T-helper 1 cell treated with Interleukin-12 subunit alpha and Interleukin-12 subunit beta and Interleukin-4 antibody, amounts not matched to agents 30 ng/mL and 1 ng/mL, for 36 hours (primary cell): ENCODE measurements around the gene SPSB1. TPM values are rescaled to one million over a fixed set of nuclear protein-coding genes. Genes with fewer than 3 reads are reported as not detected.
"Not testable (repeated sequence)": the region's sequence is repeated elsewhere in the genome, so short reads cannot be mapped to it uniquely, and the experiment has no call there.

Experiments used
- intact Hi-C: fragments of 100-400 bp; cut with micrococcal nuclease; formaldehyde crosslinking; loops from one replicate; pipeline ENCODE4 v1.15.1; 2024
- total RNA-seq: library from RNA; stranded (reverse); gene quantifications from 2 replicates; pipeline ENCODE4 v1.2.3, GENCODE V29; 2022

The SPSB1 gene
- total RNA-seq, 1 donor from 2014 or later: 22.8 TPM

DNA sequence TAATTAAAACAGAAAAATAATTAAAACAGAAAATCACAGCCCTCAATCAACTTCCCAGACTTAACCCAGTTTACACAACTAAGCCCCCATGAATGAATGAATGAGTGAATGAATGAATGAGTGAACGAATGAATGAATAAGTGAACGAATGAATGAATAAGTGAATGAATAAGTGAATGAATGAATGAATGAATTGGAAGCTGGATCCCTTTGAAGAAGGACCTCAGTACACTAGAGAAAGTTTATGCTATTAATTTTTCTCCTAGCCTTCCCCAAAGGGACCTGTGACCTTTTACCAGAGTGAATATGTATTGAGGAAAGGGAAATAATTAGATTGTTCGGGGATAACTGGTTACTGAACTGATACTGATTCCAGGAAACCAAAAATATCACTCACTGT is 5.6 kb downstream of the SPSB1 start:
- intact Hi-C loops: no loop called here

DNA sequence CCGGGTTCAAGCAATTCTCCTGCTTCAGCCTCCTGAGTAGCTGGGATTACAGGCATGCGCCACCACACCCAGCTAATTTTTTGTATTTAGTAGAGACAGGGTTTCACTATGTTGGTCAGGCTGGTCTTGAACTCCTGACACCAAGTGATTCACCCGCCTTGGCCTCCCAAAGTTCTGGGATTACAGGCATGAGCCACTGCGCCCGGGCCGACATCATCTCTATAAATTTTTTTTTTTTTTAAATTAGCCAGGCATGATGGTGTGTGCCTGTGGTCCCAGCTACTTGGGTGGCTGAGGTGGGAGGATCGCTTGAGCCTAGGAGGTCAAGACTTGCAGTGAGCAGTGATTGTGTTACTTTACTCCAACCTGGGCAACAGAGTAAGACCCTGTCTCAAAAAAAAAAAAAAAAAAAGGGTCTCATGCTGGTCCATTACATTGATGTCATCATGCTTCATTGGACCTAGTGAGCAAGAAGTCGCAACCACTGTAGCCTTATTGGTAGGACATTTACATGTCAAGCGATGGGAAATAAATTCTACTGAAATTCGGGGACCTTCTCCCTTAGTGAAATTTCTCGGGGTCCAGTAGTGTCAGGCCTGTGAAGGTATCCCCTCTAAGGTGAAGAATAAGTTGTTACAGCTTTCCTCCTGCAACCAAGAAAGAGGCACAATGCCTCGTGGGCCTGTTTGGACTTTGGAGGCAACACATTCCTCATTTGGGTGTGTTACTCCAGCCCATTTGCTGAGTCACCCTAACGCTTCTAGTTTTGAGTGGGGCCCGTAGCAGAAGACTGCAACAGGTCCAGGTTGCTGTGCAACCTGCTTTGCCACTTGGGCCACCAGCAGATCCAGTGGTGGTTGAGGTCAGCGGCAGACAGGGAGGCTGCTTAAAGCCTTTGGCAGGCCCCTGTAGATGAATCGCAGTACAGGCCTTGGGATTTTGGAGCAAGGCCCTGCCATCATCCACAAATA is 7.2 kb downstream of the SPSB1 start:
- intact Hi-C loops: not testable (repeated sequence)

DNA sequence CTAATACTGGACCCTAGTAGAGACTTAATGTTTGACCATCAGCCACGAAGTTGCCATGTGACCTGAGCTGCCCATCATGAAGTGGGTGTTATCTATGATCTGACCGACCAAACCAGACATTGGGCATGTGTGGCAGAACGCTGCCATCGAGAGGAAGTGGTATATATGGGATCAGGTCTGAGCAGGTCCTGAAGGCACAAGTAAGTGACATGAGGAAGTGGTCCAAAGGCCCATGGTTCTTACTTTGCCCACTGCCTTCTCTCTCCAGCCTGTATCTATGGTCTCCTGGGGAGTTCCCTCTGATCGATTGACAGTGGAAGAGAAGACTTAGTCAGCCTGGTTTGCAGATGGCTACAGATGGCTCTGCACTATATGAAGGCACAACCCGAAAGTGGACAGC is 7.9 kb downstream of the SPSB1 start:
- intact Hi-C loops: no loop called here

DNA sequence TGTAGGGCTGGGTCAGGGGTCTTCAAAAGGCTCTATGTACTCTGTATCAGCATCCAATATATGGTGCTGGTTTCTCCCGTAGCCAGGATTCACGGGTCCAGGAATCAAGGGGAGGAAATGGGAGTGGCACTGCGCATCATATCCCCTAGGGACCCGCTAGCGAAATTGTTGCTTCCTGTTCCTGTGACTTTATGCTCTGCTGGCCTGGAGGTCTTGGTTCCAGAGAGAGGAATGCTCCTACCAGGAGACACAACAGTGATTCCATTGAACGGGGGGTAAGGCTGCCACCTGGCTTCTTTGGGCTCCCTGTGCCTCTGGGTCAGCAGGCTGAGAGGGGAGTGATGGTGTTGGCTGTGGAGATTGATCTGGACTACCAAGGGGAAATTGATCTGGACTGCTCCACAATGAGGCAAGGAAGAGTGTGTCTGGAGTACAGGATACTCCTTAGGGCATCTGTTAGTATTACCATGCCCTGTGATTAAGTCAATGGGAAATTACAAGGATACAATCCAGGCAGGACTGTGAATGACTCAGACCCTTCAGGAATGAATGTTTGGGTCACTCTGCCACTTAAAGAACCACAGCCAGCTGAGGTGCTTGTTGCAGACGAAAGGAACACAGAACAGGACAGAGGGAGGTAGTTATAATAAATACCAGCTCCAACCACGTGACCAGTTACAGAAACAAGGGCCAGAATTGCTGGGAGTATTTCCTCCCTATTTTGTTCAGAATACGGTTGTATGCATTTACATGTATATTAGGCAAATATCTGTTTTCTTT is 10.2 kb downstream of the SPSB1 start:
- intact Hi-C loops: no loop called here

DNA sequence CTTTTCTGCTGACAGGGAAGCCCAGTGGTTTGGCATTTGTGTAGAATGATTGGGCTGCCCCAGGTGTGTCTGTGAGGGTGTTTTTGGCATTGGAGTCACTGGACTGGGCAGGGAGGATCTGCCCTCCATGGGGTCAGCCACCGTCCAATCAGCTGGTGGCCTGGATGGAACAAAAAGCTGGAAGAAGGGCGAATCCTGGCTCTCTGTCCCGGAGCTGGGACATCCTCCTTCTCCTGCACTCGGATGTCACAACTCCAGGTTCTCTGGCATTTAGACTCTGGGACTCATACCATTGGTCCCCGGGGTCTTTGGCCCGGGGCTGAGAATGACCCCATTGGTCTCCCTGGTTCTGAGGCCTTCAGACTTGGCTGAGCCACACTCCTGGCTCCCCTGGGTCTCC is 11.2 kb downstream of the SPSB1 start:
- intact Hi-C loops: no loop called here

DNA sequence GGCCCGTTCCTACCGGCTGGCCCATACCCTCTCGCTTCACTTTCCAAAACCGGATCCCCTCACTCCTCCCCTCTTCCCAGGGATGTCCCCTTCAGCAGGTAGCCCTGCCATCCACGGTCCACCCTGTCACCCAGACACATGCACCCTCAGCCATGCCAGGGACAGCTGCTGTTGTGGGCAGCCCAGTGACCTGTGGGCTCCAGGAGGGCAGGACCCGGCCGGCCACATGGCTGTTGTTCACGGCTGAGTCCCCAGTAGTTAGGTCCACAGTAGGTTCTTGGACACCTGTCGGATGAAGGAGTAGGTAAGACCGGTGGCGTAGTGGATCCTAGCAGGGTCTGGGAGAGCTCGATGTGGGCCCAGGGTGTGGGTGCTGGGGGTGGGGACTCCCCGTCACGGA is 12.5 kb downstream of the SPSB1 start:
- intact Hi-C loops: no loop called here

DNA sequence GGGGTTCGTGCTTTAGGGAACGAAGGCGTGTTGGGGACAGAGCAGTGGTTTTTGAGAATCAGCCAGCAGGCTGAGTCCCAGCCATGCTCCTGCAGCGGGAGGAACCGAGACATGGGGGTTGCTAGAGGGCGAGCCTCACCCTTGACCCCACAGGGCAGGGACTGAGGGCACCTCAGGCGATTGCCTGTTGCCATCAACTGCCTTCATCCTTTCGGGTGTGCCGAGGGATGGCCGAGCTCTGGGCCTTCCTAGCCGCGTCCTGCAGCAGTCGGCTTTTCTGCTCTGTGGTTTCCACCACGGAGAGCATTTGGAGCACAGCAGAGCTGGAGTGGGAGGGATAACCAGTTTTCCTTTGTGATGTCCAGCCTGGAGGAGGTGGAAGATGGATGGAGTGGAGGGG is 13.3 kb downstream of the SPSB1 start:
- intact Hi-C loops: no loop called here

DNA sequence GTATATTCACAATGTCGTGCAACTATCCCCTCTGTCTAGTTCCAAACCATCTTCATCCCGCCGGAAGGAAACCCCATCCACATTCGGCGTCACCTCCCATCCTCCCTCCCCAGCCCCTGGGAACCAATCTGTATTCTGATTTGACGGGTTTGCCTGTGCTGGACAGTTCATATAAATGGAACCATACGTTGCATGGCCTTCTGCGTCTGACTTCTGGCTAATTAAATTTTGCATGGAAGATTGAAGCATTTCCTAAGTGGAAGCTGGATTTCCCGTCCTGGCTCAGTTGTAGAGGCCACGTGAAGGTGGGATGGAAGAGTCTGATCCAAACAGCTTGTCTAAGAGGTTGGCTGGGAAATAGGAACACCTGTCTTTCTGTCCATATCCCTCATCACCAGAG is 14.6 kb downstream of the SPSB1 start:
- intact Hi-C loops: no loop called here

DNA sequence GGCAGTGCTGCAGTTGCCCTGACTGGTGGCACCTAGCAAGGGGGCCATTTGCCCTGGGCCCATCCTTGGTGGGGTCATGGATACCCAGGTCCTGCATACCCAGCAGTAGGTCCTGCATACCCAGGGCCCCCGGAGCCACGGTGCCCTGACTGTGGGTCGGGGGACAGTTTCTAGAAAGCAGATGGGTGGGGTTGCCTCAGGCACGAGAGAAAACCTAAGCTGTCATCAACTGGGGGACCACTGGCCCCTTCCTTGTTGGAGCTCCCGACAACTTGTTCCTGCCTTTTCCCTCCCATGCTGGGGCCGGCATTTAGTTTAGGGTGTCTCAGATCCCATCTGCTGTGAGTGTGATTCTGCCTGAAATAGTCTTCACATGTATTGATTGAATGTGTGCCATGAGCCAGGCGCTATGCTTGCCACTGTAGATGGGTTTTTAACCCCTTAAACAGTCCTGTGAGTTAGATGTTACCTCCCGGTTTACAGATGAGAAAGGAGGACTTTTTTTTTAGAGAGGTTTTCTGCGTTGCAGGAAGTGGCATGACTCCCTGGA is 15.6 kb downstream of the SPSB1 start:
- intact Hi-C loops: no loop called here

DNA sequence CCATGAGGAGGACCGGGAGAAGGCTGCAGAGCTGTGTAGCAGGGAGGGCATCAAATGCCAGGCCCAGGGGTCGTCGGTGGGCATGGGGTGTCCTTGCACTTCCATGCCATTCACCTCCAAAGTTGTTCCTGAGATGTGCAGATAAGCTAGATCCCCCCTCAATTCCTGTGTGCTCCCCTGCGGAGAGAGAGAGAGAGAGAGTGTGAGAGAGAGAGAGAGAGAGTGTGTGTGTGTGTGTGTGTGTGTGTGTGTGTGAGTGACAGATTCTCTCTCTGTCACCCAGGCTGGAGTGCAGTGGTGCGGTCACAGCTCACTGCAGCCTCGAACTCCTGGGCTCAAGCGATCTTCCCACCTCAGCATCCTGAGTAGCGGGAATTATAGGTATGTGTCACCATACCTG is 16.4 kb downstream of the SPSB1 start:
- intact Hi-C loops: no loop called here

DNA sequence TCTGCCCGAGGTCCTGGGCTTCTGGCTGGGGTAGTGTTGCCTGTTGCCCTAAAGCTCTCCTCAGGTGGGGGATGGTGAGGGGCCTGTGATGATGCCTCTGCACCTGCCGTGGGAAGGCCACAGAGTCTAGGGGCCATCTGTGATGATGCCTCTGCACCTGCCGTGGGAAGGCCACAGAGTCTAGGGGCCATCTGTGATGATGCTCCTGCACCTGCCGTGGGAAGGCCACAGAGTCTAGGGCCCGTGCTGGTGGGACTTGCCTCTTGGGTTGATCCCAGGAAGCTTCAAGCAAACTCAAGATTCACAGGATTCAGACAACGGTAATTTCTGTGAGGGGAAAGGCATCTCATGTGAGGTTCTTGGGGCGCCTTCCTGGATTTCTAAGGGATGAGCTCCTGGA is 17.3 kb downstream of the SPSB1 start:
- intact Hi-C loops: no loop called here

DNA sequence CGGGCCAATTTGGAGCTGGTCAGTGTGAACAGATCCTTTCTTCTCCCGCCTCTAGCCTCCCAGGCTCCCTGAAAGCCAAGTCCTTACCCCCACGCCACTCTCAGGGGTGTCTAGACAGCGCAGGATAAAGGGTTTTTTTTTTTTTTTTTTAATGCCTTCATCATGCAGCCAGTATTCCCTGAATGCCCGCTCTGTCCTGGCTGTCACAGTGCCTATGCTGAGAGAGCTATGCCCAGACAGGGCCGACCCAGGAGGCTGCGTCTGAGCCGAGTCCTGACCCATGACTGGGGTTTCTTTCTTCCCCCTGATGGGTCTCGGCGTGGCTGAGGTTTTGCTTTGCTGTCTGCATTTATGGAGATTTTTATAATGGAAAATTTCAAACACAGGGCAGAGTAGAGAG is 18.3 kb downstream of the SPSB1 start:
- intact Hi-C loops: no loop called here

DNA sequence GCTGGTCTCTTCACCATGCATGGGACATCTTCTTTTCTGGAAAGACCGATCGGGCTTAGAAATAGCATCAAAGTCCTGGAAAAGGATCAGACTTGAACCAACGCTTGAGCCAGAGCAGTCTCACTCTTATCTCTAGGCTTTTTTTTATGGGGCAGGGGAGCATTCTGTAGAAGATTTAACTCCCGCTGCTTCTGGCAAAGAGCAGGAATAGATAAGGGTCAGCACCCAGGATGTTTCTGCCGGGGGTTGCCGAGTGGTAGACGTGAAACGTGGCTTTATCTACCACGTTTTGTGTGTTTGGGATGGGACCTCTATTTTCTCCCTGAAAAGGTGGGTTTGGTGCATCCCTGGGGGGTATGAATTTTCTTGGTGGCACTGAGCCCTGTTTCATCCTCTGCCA is 18.8 kb downstream of the SPSB1 start:
- intact Hi-C loops: no loop called here

DNA sequence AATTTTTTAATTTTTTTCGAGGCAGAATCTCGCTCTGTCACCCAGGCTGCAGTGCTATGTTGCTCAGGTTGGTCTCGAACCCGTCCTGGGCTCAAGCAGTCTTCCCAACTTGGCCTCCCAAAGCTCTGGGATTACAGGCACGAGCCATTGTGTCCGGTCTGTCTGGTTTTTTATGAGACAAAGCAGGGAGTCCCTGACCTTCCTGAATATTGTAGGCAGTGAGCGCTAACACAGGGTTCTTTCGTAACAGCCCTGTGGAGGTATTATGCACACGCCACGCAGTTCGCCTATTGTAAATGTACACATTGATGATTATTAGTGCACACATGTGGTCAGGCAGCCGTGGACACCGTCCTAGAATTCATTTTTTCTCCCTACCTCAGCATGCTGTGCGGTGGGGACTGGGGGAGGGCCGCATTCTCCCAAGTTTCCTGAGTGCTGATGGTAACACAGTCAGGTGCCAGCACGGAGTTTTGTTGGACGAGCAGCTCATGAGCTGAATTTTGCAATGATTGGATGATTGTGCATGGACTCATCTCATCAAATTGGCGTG is 19.6 kb downstream of the SPSB1 start:
- intact Hi-C loops: no loop called here

DNA sequence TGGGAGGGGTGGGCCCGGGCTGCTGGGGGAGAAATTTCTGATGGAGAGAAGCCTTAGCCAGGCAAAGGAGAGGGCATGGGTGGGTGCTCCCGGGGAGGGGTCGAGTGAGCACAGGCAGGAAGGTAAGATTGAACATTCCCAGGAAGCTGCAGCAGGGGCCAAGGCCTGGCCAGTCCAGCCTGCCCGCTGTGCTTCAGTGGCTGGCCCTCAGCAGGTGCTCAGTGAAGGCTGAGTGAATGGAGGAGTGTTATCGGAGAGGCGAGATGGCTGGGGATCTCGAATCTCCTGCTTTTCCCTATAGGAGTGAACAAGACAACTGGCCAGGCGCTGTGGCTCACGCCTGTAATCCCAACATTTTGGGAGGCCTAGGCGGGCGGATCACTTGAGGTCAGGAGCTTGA is 20.9 kb downstream of the SPSB1 start:
- intact Hi-C loops: no loop called here

DNA sequence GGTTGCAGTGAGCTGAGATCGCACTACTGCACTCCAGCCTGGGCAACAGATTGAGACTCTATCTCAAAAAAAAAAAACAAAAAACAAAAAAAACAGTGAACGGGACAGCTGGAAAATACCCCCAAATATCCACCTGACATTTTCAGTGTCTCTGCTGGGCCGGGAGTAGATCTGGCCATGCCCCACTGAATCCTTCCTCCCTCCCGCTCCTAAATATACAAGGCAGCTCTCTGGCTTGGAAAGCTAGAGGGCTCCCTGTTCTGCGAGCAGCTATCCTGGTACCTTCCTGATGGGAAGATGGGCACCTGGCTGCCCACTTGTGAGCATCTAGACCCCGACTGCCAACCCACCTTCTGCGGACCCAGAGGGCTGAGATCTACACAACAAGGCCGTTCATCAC is 21.4 kb downstream of the SPSB1 start:
- intact Hi-C loops: loop anchor here (2.0 kb wide), 1 partner anchor 115 kb away; no protein-coding TSS in a partner anchor

DNA sequence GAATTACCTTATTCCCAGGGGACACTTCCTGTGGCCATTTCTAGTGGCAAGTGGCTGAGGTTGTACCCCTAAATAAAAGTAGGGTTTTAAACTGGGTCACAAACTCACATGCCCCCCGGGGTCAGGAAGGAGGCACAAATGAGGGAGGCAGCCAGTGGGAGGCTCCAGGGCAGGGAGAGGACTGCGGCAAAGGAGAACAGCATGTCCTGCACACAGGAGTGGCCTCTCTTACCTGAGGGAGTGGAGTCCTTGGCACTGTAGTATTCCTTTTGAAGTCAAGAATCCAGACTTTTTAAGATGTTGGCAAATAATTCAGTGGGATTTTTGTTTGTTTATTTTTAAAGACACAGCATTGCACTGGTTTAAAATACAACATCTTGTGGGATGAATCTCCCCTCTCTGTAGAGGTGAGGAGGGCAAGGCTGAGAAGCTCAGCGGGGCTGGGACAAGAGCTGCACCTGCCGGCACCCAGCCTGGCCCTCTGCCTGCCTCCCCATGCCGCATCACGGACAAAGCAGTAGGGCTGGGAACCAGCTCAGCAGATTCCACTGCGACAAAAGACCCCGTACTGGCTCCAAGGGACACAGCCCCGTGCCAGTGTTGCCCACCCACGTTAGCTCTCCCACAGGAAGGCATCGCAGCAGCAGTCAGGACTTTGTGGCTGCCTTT is 22.2 kb downstream of the SPSB1 start:
- intact Hi-C loops: loop anchor here (1.0 to 2.0 kb wide), 2 partner anchors 20 to 114 kb away; no protein-coding TSS in a partner anchor

DNA sequence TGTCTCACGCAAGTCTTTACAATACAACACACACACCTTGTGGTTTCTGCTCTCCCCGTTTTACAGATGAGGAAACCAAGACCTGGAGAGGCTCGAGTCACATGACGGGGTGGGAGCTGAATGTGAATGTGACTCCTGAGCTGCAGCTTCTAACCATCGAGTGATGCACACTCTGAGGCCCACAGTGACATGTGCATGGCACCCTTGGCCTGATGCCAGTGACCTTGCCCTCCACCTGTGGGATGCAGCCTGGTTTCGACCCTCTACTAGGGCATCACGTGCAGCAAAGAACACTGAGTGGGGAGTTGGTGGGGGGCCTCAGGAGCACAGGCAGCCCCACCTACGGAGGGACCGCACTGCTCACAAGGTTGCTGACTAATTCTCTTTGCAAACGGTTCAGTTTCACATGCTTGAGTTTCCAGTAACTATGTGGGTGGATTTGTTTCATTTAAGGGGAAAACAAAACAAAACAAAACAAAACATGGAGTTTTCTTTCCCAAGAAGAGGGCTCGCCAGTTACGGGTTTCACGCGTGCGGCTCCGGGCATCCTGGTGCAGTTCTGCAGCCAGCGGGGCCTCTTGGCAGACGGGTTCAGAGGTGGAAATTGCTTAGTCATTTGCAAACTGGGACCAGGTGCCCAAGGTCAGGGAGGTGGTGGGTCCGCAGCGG is 22.9 kb downstream of the SPSB1 start:
- intact Hi-C loops: loop anchor here (1.0 to 2.0 kb wide), 2 partner anchors 20 to 113 kb away; no protein-coding TSS in a partner anchor

DNA sequence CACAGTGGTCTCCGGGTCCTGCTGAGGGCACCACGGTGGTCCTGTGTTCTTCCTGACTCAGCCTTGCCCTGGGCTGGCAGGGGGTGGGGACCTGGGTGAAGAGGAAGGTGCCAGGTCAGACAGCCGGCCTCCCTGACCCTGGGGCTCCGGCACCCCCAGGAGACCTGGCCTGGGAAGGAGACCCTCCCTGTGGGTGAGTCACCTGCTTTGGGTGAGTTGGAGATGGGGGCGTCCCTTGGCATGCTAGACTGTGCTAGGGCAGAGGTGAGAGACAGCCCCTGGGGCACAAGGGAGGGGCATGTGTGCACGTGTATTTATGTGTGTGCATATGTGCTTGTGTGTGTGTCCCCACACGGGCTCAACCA is 23.4 kb downstream of the SPSB1 start:
- intact Hi-C loops: no loop called here

DNA sequence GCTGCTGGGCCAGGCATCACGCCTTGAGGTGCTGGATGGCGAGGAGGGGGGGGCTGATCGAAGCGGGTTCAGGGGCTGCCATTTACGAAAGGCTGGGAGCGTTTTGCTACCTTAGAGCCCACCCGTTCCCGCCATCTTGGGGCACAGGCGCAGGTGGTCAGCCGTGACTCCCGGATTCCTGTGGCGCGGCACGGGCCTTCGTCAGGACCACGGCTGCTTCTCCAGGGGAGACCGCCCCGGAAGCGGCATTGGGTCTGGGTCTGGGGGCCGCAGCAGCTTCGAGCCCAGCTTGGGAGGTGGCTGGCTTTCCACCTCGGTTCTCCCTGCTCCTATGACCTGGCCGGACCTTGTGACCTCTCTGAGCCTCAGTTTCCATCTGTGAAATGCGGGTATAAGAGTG is 23.8 kb downstream of the SPSB1 start:
- intact Hi-C loops: no loop called here

DNA sequence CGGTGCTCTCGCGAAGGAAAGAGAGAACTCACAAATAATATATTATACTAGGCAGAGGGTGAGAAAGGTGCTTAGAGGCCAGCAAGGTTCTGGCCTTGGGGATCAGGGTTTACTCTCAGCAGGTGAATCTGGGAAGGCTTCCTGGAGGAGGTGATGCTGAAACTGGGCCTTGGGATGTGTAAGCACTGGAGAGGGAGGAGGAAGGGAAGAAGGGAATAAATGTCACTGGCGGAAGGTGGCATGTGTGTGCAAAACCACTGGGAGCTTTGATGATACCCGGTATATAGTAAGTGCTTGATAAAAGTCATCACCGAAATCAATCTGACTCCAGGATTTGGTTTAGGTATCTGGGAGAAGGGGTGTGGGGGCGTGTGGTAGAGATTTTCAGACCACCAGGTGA is 24.4 kb downstream of the SPSB1 start:
- intact Hi-C loops: no loop called here
